Ectodermal cell (in vitro differentiated cells): ENCODE measurements around the gene PLBD1.

Experiments used
- H3K27ac ChIP-seq: 2 replicates; pipeline ENCODE4 v1.7.0; 2013; ENCODE audit warnings: mild to moderate bottlenecking, low read depth, low read length; ENCODE audit not compliant: insufficient read depth, poor library complexity, severe bottlenecking
- H3K27me3 ChIP-seq: 2 replicates; pipeline ENCODE4 v1.7.0; 2013; ENCODE audit warnings: mild to moderate bottlenecking, low read length; ENCODE audit not compliant: insufficient read depth, control insufficient read depth, poor library complexity, severe bottlenecking
- H3K36me3 ChIP-seq: one replicate; pipeline ENCODE4 v1.7.0; 2013; ENCODE audit warnings: low read length; ENCODE audit not compliant: control insufficient read depth, insufficient read depth
- H3K4me1 ChIP-seq: one replicate; pipeline ENCODE4 v1.7.0; 2013; ENCODE audit warnings: low read length; ENCODE audit not compliant: control insufficient read depth, insufficient read depth
- H3K4me3 ChIP-seq: 2 replicates; pipeline ENCODE4 v1.7.0; 2013; ENCODE audit warnings: low read depth, low read length, control low read depth; ENCODE audit not compliant: insufficient read depth
- H3K9me3 ChIP-seq: 2 replicates; pipeline ENCODE4 v1.7.0; 2013; ENCODE audit warnings: mild to moderate bottlenecking, low read length, moderate library complexity; ENCODE audit not compliant: control insufficient read depth
- WGBS, 2 experiments: methylation state at CpG; one replicate each; pipeline ENCODE4 v1.1.7; 2013; ENCODE audit warnings: missing lambda C conversion rate in 2 of 2; 5-methylcytosine and 5-hydroxymethylcytosine counted together

Gene PLBD1

DNA sequence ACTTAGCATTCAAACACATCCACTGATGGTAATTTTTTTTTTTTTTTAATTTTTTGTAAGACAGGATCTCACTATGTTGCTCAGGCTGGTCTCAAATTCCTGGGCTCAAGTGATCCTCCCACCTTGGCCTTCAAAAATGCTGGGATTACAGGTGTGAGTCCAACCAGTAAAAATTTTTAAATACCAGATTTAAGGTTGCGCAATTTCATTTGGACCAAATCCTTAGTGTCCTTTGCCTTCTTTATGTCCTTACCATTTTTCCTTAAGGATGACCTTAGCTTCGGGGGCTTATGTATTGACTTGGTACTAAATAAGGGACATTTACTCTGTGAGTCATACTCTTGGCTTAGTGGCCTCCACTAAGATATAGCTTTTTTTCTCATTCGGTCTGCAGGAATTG is 4.1 kb upstream of the PLBD1 start:
- Histone ChIP-seq H3K9me3 (no peaks in the 10 kb centered on the region), H3K27me3 (peaks cover 16% of the 10 kb centered on the region), H3K4me1 (no peaks in the 10 kb centered on the region), H3K36me3 (no peaks in the 10 kb centered on the region), H3K4me3 (no peak overlapping the region), H3K27ac (no peak overlapping the region)
- WGBS, 2 experiments: 93 to 95% methylated on average over 3 of the region's 3 CpGs

DNA sequence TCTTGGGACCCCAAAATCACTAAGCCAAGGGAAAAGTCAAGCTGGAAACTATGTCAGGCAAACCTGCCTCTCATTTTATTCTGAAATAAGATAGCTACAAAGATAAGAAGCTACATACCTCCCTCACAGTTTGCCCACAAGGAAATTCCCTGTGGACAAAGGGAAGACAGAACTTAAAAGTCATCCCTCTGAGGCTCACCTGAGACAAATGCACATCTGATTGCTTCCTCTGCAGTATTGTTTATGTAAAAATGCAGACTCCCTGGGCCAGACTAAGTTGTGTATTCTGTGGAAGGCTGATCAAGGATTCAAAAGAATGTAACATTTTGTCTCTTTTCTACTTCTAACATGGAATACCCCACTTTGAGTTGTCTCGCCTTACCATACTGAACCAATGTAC is 2.5 kb upstream of the PLBD1 start:
- no peaks in the 10 kb centered on the region for H3K9me3 ChIP-seq
- WGBS, 2 experiments: 94 to 95% methylated on average over 1 of the region's 1 CpG
- H3K4me1 ChIP-seq: no peaks in the 10 kb centered on the region
- H3K27ac ChIP-seq: no peak overlapping the region
- H3K27me3 ChIP-seq: peaks cover 17% of the 10 kb centered on the region
- no peaks in the 10 kb centered on the region for H3K36me3 ChIP-seq
- H3K4me3 ChIP-seq: no peak overlapping the region

DNA sequence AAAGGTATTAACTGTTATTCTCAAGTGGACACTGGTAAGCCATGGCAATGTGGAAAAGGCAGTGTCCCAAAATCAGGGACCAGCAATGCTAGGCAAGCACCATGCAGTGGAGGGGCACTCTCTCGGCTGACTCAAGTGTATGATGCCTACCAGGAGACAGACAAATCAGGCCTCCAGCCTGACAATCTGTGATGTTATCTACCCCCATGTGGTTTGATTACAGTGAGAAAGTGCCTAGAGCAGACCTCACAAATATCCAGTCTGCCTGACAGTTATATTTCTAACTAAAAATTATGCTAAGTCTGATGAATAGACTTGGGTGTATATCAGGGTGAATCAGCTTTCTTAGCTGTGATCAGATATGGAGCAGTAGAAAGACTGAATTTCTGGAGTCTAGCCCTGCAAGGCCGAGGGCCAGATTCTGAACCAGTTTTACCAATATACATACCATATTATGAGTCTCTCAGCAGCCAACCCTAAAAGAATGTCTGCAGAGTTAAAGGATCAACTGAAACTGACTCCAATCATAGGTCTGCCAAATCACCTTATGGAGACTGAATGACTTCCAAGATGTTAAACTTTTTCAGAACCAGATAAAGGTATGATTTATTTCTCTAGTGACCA is 3.2 kb downstream of the PLBD1 start:
- Histone ChIP-seq H3K27ac (no peak overlapping the region), H3K9me3 (no peaks in the 10 kb centered on the region), H3K27me3 (peaks cover 17% of the 10 kb centered on the region), H3K36me3 (no peaks in the 10 kb centered on the region), H3K4me3 (no peak overlapping the region), H3K4me1 (no peaks in the 10 kb centered on the region)
- 83 to 95% methylated on average over 2 of the region's 2 CpGs for WGBS, 2 experiments

DNA sequence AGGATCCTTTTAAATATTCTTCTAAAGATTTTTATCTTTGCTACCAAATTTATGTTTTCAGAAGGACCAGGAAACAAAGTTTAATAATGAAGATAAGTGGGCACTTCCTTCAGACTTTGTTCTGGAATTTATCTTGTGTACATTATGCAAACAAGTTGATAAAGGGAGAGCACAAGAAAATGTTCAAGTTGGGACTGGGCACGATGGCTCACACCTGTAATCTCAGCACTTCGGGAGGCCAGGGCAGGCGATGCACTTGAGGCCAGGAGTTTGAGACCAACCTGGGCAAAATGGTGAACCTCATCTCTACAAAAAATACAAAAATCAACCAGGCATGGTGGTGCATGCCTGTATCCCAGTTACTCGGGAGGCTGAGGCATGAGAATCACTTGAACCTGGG is 4.6 kb downstream of the PLBD1 start:
- WGBS, 2 experiments: 87 to 91% methylated on average over 4 of the region's 4 CpGs
- peaks cover 13% of the 10 kb centered on the region for H3K27me3 ChIP-seq
- H3K27ac ChIP-seq: no peak overlapping the region
- H3K9me3 ChIP-seq: no peaks in the 10 kb centered on the region
- H3K36me3 ChIP-seq: no peaks in the 10 kb centered on the region
- H3K4me1 ChIP-seq: no peaks in the 10 kb centered on the region
- no peak overlapping the region for H3K4me3 ChIP-seq

DNA sequence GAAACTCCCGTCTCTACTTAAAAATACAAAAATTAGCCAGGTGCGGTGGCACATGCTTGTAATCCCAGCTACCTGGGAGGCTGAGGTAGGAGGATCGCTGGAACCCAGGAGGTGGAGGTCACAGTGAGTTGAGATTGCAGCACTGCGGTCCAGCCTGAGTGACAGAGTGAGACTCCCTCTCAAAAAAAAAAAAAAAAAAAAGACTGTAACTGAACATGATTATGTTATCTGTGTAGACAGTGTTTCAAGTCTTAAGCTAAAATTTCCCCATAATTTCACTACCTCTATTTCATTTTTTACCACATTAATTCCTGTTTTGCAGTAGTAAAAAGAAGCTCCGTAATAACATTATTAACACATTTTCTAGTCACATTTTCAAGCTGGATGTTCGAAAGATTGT is 5.4 kb downstream of the PLBD1 start:
- Histone ChIP-seq H3K27me3 (peaks cover 6% of the 10 kb centered on the region), H3K4me3 (no peak overlapping the region), H3K9me3 (no peaks in the 10 kb centered on the region), H3K27ac (no peak overlapping the region), H3K4me1 (no peaks in the 10 kb centered on the region), H3K36me3 (no peaks in the 10 kb centered on the region)
- WGBS, 2 experiments: 89 to 96% methylated on average over 3 to 5 of the region's 6 CpGs

DNA sequence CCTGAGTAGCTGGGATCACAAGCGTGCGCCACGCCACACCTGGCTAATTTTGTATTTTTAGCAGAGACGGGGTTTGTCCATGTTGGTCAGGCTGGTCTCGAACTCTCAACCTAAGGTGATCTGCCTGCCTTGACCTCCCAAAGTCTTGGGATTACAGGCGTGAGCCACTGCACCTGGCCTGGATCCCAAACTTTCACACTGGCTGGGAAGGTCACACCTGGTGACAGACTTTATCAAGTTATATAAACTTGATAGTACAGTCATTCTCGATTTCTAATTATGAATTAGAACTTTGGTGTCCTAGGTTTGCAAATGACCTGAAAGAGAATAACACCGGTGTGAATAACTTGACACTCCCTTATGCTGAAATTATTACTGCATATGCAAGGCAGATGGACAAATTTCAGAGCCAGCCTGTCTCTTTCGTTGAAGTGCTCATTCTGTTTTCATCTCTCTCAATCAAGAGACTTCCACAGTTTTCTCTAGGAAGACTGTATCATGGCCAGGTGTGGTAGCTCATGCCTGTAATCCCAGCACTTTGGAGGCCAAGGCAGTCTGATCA is 5.9 kb downstream of the PLBD1 start:
- no peak overlapping the region for H3K4me3 ChIP-seq
- no peaks in the 10 kb centered on the region for H3K9me3 ChIP-seq
- no peak overlapping the region for H3K27ac ChIP-seq
- H3K36me3 ChIP-seq: no peaks in the 10 kb centered on the region
- 94 to 95% methylated on average over 9 of the region's 9 CpGs for WGBS, 2 experiments
- peaks cover under 1% of the 10 kb centered on the region for H3K27me3 ChIP-seq
- H3K4me1 ChIP-seq: no peaks in the 10 kb centered on the region

DNA sequence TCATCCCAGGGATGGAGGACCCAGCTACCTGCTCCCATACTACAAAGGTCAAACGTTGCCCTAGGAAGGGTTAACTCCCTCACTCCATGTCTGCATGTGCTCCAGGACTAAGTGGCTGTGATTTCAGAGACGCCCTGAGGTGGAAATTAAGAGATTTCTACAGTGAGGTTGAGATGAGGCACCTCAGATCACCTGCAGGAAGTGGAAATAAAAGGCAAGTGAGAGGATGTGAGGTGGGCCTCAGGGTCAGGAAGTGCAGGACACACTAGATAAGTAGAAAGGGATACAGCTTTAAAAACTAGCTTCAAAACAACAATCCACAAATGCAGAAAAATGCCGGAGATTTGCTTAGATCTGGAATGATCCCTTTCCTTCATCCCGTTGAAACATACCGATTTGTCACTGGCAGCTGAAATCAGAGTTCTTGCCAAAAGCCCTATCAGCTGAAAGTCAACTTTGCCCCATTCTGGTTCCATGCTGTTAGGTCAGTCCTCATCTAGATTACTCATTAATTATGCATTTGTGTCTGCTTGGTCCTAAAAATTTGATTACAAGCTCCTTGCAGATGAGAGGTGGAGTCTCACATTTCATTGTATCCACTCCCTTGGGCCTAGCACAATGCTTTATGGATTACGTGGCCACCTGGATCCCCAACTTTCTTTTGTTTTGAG is 6.6 kb downstream of the PLBD1 start:
- WGBS, 2 experiments: 90% methylated on average over 6 of the region's 6 CpGs
- Histone ChIP-seq H3K4me1 (no peaks in the 10 kb centered on the region), H3K27ac (no peak overlapping the region), H3K27me3 (no peaks in the 10 kb centered on the region), H3K36me3 (no peaks in the 10 kb centered on the region), H3K4me3 (no peak overlapping the region), H3K9me3 (no peaks in the 10 kb centered on the region)

DNA sequence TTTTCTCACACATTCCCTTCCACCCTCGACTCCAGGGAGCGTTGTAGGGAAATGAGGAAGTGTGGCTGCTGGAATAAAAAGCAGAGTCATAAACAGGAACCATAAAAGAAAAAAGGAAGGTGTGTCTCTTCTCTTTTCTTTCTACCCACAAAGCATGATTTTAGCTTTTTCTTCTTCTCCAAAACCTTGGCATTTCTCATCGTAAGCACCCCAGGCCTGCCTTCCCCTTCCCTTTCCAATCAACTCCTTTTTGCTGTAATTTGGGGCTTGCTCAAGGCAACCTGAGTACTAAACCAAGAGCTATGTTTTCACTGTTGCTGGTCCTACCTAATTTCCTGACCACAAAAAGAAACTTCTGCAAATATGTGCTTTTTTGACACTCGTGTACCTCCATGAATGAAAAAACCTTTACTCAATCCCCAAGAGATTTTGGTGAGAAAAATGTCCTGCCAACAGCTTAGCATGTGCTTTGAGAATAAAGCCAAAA is 9.2 kb downstream of the PLBD1 start:
- no peaks in the 10 kb centered on the region for H3K9me3 ChIP-seq
- no peaks in the 10 kb centered on the region for H3K27me3 ChIP-seq
- H3K4me1 ChIP-seq: no peaks in the 10 kb centered on the region
- H3K36me3 ChIP-seq: no peaks in the 10 kb centered on the region
- no peak overlapping the region for H3K4me3 ChIP-seq
- 91 to 94% methylated on average over 2 of the region's 4 CpGs for WGBS, 2 experiments
- no peak overlapping the region for H3K27ac ChIP-seq

DNA sequence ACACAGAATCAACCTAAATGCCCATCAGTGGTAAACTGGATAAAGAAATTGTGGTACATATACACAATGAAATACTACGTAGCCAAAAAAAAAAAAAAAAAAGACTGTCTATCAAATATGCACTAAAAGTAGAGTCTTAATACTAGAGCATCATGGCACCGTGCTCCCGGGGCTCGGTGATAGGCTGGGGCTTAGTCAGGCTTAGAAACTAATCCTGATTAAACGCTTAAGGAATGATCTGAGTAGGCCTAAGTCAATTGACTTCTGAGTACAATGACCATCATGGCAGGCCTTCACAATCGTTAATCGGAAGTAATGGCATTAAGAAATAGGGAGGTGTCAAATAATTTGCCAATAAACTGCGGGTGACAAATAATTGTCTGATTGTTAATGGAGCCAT is 9.7 kb downstream of the PLBD1 start:
- Histone ChIP-seq H3K36me3 (no peaks in the 10 kb centered on the region), H3K4me1 (no peaks in the 10 kb centered on the region), H3K9me3 (no peaks in the 10 kb centered on the region), H3K27ac (no peak overlapping the region), H3K4me3 (no peak overlapping the region), H3K27me3 (no peaks in the 10 kb centered on the region)
- WGBS, 2 experiments: 82 to 86% methylated on average over 8 of the region's 8 CpGs

DNA sequence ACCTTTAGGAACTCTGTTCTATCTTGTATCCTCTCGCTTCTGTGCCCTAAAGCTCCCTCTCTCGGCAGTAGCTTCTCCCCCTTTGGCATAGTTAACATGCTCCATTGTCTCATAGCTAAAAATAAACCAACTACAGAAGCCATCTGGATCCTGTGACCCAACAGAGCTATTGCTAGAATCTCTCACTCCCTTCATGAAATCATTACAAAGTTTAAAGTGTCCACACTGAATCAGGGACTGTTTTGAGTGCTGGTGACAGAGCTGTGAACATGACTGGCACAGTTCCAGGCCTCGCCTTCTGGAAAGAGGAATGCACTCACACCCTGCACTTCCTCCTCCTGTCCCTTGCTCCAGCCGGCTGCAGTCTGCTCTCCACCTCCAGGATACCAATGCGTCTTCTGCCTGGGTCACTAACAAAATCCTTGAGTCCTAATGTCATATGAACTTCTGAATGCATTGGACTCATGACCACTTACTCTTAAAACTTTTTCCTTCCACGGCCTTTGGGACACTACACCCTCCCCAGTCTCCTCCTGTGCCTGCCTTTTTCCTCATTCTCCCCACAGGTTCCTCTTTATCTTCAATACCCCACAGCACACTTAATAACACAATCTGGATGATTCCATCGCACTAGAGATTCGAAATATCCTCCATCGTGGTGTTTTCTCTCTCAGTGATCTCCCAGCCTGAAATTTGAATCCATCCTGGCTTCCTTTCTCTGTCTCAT is 13.2 kb downstream of the PLBD1 start:
- Histone ChIP-seq H3K4me3 (no peak overlapping the region), H3K27ac (no peak overlapping the region), H3K27me3 (no peaks in the 10 kb centered on the region), H3K36me3 (no peaks in the 10 kb centered on the region), H3K9me3 (no peaks in the 10 kb centered on the region), H3K4me1 (no peaks in the 10 kb centered on the region)
- WGBS, 2 experiments: 80 to 85% methylated on average over 9 of the region's 9 CpGs
